ENCODE results near the gene BASP1.
"Not testable (repeated sequence)": the region's sequence is repeated elsewhere in the genome, so short reads cannot be mapped to it uniquely, and the experiment has no call there.

The BASP1 gene

DNA sequence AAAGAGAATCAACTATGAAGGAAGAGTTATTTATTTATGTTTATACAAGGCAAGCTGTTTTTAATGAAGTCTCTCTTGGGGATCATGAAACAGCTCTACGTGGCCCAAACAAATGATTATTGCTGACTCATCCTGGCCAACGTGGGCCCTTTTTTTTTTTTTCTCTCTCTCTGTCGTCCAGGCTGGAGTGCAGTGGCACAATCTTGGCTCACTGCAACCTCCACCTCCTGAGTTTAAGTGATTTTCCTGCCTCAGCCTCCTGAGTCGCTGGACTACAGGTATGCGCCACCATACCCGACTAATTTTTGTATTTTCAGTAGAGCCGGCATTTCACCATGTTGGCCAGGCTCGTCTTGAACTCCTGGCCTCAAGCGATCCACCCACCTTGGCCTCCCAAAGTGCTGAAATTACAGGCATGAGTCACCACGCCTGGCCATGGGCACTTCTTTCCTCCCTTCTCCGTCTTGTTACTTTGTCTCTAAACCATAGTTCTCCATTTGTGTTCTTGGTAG, 98.3 kb downstream of the BASP1 start:
- no peak overlapping the region for H3K27ac ChIP-seq

DNA sequence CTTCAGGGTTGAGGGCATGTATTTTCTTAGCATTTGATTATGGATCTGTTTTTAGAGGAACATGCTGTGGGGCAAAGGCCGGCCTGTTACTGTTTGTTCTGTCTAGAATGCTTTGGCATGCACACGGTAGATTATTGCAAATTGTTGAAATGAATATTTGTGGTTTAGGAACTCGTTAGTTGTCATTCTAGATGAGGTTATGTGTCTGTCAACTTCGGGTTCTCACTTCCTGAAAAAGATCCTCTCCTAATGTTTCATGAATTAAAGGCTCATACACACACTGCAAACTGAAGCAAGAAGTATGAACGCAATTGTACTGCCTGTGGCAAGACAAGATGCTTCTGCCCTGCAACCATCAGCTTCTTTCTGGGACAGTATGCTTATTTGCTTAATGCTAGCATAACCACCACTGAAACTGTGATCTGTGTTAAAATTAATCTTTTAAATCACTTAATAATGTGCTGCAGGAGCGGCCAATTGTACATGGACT, 99.6 kb downstream of the BASP1 start:
- TF ChIP-seq, protein P1, sequence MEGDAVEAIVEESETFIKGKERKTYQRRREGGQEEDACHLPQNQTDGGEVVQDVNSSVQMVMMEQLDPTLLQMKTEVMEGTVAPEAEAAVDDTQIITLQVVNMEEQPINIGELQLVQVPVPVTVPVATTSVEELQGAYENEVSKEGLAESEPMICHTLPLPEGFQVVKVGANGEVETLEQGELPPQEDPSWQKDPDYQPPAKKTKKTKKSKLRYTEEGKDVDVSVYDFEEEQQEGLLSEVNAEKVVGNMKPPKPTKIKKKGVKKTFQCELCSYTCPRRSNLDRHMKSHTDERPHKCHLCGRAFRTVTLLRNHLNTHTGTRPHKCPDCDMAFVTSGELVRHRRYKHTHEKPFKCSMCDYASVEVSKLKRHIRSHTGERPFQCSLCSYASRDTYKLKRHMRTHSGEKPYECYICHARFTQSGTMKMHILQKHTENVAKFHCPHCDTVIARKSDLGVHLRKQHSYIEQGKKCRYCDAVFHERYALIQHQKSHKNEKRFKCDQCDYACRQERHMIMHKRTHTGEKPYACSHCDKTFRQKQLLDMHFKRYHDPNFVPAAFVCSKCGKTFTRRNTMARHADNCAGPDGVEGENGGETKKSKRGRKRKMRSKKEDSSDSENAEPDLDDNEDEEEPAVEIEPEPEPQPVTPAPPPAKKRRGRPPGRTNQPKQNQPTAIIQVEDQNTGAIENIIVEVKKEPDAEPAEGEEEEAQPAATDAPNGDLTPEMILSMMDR (conservative IDR thresholded peaks at IDR 0.05): no peak
- no peak for TF ChIP-seq ZFX (IDR thresholded peaks at IDR 0.05)
- H3K27ac ChIP-seq: no peak overlapping the region

More for the DNA sequence above, 98.3 kb downstream of the BASP1 start:
- TF ChIP-seq, protein P1 (conservative IDR thresholded peaks at IDR 0.05): no peak
- no peak for TF ChIP-seq ZFX (IDR thresholded peaks at IDR 0.05)

DNA sequence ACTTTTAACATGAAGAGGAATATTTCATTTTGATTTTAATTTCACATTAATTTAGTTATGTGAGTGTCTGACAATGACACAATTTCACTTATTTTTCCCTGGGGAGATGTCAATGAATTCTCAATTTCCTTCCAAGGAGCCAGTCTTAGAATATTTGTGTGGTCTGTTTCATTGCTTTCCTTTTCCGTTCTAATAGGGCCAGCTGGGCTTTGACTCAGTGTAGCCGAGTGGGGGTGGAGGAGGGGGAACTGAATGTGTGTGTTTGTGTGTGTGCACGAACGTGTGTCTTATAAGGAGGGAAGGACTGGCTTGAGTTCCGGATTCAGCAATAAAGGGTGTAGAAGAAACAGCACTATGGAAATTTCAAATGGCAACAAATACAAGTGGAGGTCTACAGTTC, 100.0 kb downstream of the BASP1 start:
- no peak overlapping the region for H3K27ac ChIP-seq
- no peak for TF ChIP-seq ZFX (IDR thresholded peaks at IDR 0.05)

DNA sequence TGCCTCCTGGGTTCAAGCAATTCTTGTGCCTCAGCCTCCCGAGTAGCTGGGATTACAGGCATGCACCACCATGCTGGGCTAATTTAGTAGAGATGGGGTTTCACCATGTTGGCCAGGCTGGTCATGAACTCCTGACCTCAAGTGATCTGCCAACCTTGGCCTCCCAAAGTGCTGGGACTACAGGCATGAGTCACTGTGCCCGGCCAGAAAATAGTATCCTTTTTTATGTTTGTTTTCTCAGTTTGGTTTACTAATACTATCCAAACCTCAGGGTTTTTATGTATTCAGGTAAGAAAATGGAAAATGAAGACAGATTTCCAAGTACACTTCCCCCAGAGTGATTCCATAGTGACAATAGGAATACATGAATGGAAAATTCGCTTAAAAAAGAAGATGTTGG, 101.7 kb downstream of the BASP1 start:
- not testable (repeated sequence) for H3K27ac ChIP-seq

DNA sequence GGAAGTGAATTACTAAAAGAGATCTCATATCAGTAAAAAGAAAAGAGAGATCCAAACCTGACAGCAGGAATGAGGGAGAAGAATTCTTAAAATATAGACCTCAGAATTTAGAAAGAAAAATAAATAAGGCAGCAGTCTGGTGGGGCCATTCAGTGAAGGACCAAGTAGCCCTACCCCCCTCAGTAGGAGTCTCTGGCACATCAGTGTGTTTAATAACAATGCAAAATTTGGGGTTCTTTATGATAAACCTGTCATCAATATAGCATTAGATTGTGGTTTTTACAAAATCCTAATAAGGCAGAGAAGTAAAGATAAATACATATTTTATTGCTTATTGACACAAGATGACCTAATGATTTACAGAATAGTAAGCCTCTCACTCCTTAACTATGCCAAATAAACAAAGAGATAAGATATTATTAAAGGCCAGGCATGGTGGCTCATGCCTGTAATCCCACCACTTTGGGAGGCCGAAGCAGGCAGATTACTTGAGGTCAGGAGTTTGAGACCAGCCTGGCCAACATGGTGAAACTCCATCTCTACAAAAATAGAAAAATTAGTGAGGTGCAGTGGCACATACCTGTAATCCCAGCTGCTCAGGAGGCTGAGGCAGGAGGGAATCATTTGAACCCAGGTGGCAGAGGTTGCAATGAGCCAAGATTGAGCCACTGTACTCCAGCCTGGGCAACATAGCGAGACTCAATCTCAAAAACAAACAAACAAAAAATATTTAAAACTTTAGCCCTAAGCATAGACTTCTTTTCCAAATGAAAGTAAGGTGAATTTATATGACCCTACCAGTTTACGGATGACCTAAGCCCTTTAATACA, 108.6 kb downstream of the BASP1 start:
- no peak for TF ChIP-seq ZFX (IDR thresholded peaks at IDR 0.05)
- TF ChIP-seq, protein P1 (conservative IDR thresholded peaks at IDR 0.05): no peak

More for the DNA sequence above, 108.6 kb downstream of the BASP1 start:
- H3K27ac ChIP-seq: peak overlapping the region; percentile 63

Data from C4-2B (cell line).